Omental fat pad (tissue), 4 donors: ENCODE data around the gene STK11IP. TPM values are rescaled to one million over a fixed set of nuclear protein-coding genes. Genes with fewer than 3 reads are reported as not detected.

ENCODE experiments used
- ATAC-seq: fragments of 150-250 bp; one replicate; pipeline ENCODE4 v1.9.1; 2016; ENCODE audit warnings: mild to moderate bottlenecking, moderate library complexity; ENCODE audit not compliant: low FRiP score
- DNase-seq: peaks from one replicate; pipeline ENCODE4 v3.0.0-alpha.2; 2019; ENCODE audit warnings: low spot score
- CTCF ChIP-seq, 3 donors: fragments of 450-650 bp; IDR thresholded peaks; one replicate each; pipeline ENCODE4 v1.5.1; 2016 to 2017; ENCODE audit warnings: antibody characterized with exemption in 3 of 3, mild to moderate bottlenecking in 3 of 3, moderate library complexity in 2 of 3
- total RNA-seq, 4 donors: library from RNA; depleted of rRNA; stranded (reverse); fragments of >200 nt; gene quantifications; one replicate each; pipeline ENCODE4 v1.1.0, GENCODE V29; 2016

STK11IP gene
- total RNA-seq, 4 donors from 2014 or later, result 9.1 to 22.4 (median 13.0) TPM

- TF ChIP-seq CTCF (IDR thresholded peaks at IDR 0.05), result no peak
- ATAC-seq, result no peak
- DNase-seq, result no peak
Observed at GRCh38 chr2:219591091-219591490, 6.6 kb upstream of the STK11IP start.

GRCh38 chr2:219592736-219593135 lies 4.9 kb upstream of the STK11IP start:
- ATAC-seq (no peak), DNase-seq (no peak)
- TF ChIP-seq CTCF (IDR thresholded peaks at IDR 0.05), result no peak

DNA sequence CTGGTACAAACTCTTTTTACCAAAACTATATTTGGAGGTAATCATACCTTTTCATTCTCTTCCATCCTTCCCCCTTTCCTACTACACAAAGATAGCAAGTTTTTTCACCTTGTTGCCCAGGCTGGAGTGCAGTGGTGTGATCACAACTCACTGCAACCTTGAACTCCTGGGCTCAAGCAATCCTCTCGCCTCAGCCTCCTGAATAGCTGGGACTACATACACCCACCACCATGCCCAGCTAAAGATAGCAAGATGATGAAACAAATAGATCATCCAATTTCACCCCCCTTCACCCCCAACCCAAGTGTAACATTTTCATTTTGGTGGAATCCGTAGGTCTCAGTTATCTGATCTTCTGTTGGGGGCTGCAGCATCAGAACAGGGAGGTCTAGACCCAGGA lies 4.5 kb upstream of the STK11IP start:
- no peak for TF ChIP-seq CTCF (IDR thresholded peaks at IDR 0.05)
- no peak for DNase-seq
- ATAC-seq, result no peak

- no peak for TF ChIP-seq CTCF (IDR thresholded peaks at IDR 0.05)
Observed at GRCh38 chr2:219595256-219595655, 2.4 kb upstream of the STK11IP start.

DNA sequence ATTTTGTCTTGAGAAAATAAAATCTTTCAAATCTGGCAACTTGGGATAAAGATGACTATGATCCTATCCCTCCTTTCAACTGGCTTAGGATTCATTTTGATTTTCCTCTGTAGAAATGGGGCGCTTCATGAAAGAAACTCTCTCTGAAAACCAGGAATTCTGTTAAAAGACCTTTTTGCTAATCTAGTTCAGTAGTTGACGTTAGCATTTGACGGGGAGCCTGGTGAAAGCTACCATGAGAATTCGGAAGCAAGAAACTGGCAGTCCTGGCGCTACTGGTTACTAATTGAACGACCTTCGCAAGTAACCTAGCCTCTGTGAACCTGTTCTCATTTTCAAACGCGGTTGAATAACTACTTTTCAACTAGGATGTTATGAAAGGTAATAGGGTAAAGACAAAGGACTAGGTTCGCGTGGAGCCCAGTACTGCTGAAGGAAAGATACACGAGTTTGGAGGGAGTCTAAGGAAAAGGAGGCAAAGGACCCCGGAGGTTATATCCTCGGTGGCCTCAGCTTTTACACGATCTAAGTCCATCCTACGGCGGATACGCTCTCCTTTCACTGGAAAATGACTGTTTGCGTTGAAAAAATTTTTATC lies 604 bp upstream of the STK11IP start:
- no peak for ATAC-seq
- no peak for DNase-seq
- TF ChIP-seq CTCF (IDR thresholded peaks at IDR 0.05), result no peak

More at GRCh38 chr2:219595256-219595655, 2.4 kb upstream of the STK11IP start:
- ATAC-seq (no peak), DNase-seq (no peak)

DNA sequence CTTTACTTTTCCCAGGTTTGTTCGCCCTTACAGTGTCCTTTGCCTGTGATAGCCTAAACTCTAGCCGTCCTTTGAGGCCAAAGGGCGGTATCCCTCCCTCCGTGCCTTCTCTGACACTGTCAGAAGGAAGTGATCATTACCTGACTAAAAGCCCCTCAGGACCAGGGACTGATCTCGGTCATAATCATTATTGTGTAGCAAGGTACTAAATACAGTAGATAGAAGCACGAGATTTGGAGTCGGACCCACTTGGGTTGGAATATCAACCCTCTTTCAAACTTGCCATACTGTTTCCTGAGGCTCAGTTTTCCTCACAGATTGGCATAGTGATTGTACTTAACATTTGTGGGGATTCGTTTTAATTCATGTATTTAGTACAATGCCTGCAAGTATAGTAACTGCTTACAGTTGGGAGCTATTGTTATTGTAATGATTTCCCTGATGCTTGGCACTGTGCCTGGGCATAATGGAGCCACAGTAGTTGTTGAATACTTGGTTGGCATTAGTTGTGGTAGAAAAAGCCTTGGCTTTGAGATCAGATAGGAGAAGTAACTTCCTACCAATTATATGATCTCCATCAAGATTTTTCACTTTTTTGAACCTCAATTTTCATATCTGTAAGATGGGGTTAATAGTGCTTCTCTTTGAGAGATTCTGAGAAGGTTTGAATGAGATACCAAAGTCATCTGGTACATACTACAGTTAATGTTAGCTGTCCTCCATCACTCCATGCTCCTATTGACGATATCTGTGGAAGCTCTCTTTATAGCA lies 836 bp downstream of the STK11IP start:
- ATAC-seq (no peak), DNase-seq (no peak)
- TF ChIP-seq CTCF (IDR thresholded peaks at IDR 0.05), result no peak

GRCh38 chr2:219603771-219604170 lies 6.1 kb downstream of the STK11IP start:
- ATAC-seq (no peak), DNase-seq (no peak)
- TF ChIP-seq CTCF (IDR thresholded peaks at IDR 0.05), result no peak
